Dermis lymphatic vessel endothelial cell (primary cell): ENCODE data around the gene BRDT. TPM values are rescaled to one million over a fixed set of nuclear protein-coding genes. Genes with fewer than 3 reads are reported as not detected.

Experiments used
- total RNA-seq: library from RNA; depleted of rRNA; stranded (reverse); fragments of >200 nt; gene quantifications from 2 replicates; pipeline ENCODE4 v1.2.1, GENCODE V29; 2014

Gene BRDT
- not detected in 2 replicates for total RNA-seq

GRCh38 chr1:91949356-91949699 lies at the start of gene BRDT:
TSS of gene BRDT (plus strand) at chr1:91949401. CDS start at chr1:91962755, 13,354 bp downstream.

Other genes with a start within 250 kb of the BRDT start
- gene TGFBR3, start 63.2 kb upstream of the BRDT start, total RNA-seq = 16.7 and 21.0 TPM in 2 replicates
- 2.0 and 3.0 TPM in 2 replicates for gene EPHX4, start 80.6 kb downstream of the BRDT start, total RNA-seq
- 0.11 and 0.26 TPM in 2 replicates for gene SETSIP, start 126.0 kb downstream of the BRDT start, total RNA-seq
- gene BTBD8, start 130.9 kb downstream of the BRDT start, total RNA-seq = 2.0 and 4.0 TPM in 2 replicates